NB4 (cell line): ENCODE measurements around the gene ZNF43.

ENCODE experiments used
- MYC ChIP-seq: IDR thresholded peaks from 2 replicates; pipeline ENCODE4 v1.6.1; 2011; ENCODE audit warnings: low read depth, low read length
- POLR2A ChIP-seq: IDR thresholded peaks from 2 replicates; pipeline ENCODE4 v1.6.1; 2011; ENCODE audit warnings: mild to moderate bottlenecking; ENCODE audit not compliant: insufficient read length; ENCODE audit errors: extremely low read depth
- TF ChIP-seq, protein P1 (sequence below): IDR thresholded peaks from one replicate; pipeline ENCODE4 v1.5.1; 2012; ENCODE audit warnings: low read depth, low read length
- TF ChIP-seq, protein P2 (sequence below): IDR thresholded peaks from 2 replicates; pipeline ENCODE4 v1.6.1; 2011; ENCODE audit warnings: low read depth, low read length

DNA sequence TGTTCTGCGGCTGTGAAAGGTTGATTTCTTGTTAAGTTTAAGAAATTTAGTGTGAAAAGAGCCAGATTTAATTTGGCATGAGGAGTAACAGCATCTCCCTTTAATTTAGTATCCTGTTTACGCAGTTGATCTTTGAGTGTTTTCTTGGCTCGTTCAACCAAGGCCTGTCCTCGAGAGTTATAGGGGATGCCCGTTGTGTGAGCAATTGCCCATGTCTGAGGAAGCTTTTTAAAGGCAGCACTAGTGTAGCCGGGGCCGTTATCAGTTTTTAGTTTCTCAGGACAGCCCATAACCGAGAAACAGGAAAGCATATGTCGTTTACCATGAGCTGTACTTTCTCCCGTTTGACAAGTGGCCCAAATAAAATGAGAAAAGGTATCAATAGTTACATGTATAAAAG is 47.5 kb upstream of the ZNF43 start:
- TF ChIP-seq, protein P1, sequence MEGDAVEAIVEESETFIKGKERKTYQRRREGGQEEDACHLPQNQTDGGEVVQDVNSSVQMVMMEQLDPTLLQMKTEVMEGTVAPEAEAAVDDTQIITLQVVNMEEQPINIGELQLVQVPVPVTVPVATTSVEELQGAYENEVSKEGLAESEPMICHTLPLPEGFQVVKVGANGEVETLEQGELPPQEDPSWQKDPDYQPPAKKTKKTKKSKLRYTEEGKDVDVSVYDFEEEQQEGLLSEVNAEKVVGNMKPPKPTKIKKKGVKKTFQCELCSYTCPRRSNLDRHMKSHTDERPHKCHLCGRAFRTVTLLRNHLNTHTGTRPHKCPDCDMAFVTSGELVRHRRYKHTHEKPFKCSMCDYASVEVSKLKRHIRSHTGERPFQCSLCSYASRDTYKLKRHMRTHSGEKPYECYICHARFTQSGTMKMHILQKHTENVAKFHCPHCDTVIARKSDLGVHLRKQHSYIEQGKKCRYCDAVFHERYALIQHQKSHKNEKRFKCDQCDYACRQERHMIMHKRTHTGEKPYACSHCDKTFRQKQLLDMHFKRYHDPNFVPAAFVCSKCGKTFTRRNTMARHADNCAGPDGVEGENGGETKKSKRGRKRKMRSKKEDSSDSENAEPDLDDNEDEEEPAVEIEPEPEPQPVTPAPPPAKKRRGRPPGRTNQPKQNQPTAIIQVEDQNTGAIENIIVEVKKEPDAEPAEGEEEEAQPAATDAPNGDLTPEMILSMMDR = no peak
- TF ChIP-seq, protein P2, sequence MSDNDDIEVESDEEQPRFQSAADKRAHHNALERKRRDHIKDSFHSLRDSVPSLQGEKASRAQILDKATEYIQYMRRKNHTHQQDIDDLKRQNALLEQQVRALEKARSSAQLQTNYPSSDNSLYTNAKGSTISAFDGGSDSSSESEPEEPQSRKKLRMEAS = no peak
- TF ChIP-seq POLR2A = no peak
- TF ChIP-seq MYC = no peak
